Measurements from ENCODE around the gene BRF1.

DNA sequence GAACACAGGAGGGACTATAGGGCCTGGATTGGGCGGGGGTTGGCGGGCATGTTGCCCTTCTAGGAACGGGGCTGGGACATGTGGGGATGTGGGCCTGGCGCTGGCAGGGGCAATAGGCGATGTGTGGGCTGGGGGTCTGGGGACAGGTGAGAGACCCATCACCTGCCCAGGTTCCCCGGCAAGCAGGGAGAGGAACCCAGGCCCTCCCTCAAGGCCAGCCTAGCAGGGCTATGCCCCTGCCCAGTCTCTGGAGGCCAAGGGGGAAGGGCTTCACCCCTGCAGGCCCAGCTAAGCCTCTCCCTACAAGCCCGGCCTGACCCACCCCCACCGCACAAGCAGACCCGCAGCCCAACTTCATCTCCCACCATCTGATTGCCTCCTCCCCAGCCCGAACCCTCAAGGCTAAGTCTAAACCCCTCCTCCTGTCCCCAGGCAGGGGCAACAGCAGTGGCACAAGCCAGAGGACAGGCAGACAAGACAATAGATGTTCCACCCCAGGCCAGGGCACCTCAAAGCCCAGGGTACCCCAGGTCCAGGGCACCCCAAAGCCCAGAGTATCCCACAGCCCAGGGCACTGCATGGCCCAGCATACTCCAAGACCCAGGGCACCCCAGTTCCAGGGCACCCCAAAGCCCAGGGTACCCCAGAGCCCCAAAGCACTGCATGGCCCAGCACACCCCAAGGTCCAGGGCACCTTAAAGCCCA, 138.7 kb downstream of the BRF1 start:
- TF ChIP-seq, protein P1, sequence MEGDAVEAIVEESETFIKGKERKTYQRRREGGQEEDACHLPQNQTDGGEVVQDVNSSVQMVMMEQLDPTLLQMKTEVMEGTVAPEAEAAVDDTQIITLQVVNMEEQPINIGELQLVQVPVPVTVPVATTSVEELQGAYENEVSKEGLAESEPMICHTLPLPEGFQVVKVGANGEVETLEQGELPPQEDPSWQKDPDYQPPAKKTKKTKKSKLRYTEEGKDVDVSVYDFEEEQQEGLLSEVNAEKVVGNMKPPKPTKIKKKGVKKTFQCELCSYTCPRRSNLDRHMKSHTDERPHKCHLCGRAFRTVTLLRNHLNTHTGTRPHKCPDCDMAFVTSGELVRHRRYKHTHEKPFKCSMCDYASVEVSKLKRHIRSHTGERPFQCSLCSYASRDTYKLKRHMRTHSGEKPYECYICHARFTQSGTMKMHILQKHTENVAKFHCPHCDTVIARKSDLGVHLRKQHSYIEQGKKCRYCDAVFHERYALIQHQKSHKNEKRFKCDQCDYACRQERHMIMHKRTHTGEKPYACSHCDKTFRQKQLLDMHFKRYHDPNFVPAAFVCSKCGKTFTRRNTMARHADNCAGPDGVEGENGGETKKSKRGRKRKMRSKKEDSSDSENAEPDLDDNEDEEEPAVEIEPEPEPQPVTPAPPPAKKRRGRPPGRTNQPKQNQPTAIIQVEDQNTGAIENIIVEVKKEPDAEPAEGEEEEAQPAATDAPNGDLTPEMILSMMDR (IDR thresholded peaks at IDR 0.05), result no peak
- TF ChIP-seq POLR2AphosphoS5 (IDR thresholded peaks at IDR 0.05) (no peak), POLR2A (IDR thresholded peaks at IDR 0.05) (no peak)

Measured in suprapubic skin (tissue), 4 donors.